ENCODE data around the gene RFNG. TPM values are rescaled to one million over a fixed set of nuclear protein-coding genes. Genes with fewer than 3 reads are reported as not detected.
A peak's percentile ranks its signal among the peaks of the same experiment; 100 is the strongest.

The RFNG gene
- total and polyA plus RNA-seq, 2 of the 4 experiments (the other 2 are of a cell fraction) = 6.8 to 47.3 TPM

GRCh38 chr17:82021107-82021899 lies 30.3 kb downstream of the RFNG start (continued):
- TF ChIP-seq CHD1 (IDR thresholded peaks at IDR 0.05; ENCODE audit: low read depth, low read length) (no peak), SMC3 (IDR thresholded peaks at IDR 0.05; ENCODE audit: low read depth, low read length) (peak; percentile 94)

DNA sequence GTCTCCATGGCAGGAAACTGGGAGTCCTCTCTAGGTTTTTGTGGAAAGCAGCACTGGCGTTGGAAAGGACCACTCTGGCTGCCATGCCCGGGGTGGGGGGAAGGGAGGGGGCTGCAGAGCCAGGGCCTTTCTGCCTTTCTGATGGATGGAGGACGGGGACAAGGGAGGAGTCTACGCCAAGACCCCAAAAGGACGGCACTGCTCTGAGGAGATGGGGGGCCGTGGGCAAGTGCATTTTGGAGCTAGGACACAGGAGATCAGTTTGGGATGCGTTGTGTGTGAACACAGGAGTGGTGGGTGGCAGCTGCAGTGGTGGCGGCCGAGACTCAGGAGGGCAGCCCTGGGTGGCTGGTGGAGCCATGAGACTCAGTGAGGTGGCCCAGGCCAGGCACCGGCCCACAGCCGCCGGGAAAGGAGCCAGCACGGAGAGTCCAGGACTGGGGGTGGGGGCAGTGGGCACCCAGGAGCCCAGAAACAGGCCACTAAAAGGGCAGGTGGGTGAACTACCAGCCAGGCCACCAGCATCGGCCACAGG lies 31.0 kb downstream of the RFNG start:
- in situ Hi-C loops (cut with MboI; ENCODE audit: low sequenced_read_pairs) = no loop called here
- H2BK20ac ChIP-seq (ENCODE audit: low read depth, low read length) = no peak overlapping the region
- H4K91ac ChIP-seq (ENCODE audit: insufficient read depth, low read depth, low read length) = no peak overlapping the region
- H2AFZ ChIP-seq (replicated peaks; ENCODE audit: low read length, poor library complexity) = peak overlapping the region; percentile 26
- no peaks in the 10 kb centered on the region for H3K9me3 ChIP-seq (ENCODE audit: control insufficient read depth, insufficient read depth, low read length)
- H3K27me3 ChIP-seq (ENCODE audit: control insufficient read depth, insufficient read depth, low read length) = no peaks in the 10 kb centered on the region
- intact Hi-C loops (cut with micrococcal nuclease) = loop anchor here (1.0 kb wide), 1 partner anchor 61 kb away; no protein-coding TSS in a partner anchor
- no peak overlapping the region for H2BK120ac ChIP-seq (ENCODE audit: low read depth, low read length)
- H3K27ac ChIP-seq (ENCODE audit: insufficient read depth, low read length) = no peak overlapping the region
- no peak overlapping the region for H3K4me3 ChIP-seq (ENCODE audit: insufficient read depth, low read depth, low read length)
- ChIA-PET CTCF (interaction anchor here (0.9 to 3.6 kb wide), 6 partner anchors 16 to 71 kb away, joined by 3 to 17 read pairs (median 4); partner anchors contain the start of genes DCXR and NOTUM), POLR2A (ENCODE audit: unreplicated experiment) (no interaction called here)
- H3K14ac ChIP-seq (replicated peaks; ENCODE audit: low read depth, low read length) = no peak overlapping the region
- dilution Hi-C loops (cut with HindIII; ENCODE audit: low sequenced_read_pairs, unreplicated experiment) = no loop called here
- H2BK5ac ChIP-seq (ENCODE audit: low read depth, low read length, poor library complexity, severe bottlenecking) = no peak overlapping the region
- no peak overlapping the region for H4K5ac ChIP-seq (ENCODE audit: low read depth, low read length)
- no peak overlapping the region for H3K23ac ChIP-seq (ENCODE audit: low read depth, low read length)
- 89% methylated on average over 12 of the region's 14 CpGs; no CpG with 5 or more reads in 1 of the 2 experiments for WGBS, 2 experiments (ENCODE audit: extremely low coverage in 2 of 2, insufficient read length in 1 of 2)
- TF ChIP-seq MAZ (IDR thresholded peaks at IDR 0.05; ENCODE audit: borderline replicate concordance, low read depth, low read length) = no peak
- TF ChIP-seq, protein P1, sequence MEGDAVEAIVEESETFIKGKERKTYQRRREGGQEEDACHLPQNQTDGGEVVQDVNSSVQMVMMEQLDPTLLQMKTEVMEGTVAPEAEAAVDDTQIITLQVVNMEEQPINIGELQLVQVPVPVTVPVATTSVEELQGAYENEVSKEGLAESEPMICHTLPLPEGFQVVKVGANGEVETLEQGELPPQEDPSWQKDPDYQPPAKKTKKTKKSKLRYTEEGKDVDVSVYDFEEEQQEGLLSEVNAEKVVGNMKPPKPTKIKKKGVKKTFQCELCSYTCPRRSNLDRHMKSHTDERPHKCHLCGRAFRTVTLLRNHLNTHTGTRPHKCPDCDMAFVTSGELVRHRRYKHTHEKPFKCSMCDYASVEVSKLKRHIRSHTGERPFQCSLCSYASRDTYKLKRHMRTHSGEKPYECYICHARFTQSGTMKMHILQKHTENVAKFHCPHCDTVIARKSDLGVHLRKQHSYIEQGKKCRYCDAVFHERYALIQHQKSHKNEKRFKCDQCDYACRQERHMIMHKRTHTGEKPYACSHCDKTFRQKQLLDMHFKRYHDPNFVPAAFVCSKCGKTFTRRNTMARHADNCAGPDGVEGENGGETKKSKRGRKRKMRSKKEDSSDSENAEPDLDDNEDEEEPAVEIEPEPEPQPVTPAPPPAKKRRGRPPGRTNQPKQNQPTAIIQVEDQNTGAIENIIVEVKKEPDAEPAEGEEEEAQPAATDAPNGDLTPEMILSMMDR (conservative IDR thresholded peaks at IDR 0.05; ENCODE audit: low read depth, low read length) = no peak
- no peak for TF ChIP-seq RCOR1 (IDR thresholded peaks at IDR 0.05; ENCODE audit: insufficient replicate concordance, low read length)
- TF ChIP-seq FOS (IDR thresholded peaks at IDR 0.05; ENCODE audit: low read depth, low read length) = no peak
- TF ChIP-seq, protein P2, sequence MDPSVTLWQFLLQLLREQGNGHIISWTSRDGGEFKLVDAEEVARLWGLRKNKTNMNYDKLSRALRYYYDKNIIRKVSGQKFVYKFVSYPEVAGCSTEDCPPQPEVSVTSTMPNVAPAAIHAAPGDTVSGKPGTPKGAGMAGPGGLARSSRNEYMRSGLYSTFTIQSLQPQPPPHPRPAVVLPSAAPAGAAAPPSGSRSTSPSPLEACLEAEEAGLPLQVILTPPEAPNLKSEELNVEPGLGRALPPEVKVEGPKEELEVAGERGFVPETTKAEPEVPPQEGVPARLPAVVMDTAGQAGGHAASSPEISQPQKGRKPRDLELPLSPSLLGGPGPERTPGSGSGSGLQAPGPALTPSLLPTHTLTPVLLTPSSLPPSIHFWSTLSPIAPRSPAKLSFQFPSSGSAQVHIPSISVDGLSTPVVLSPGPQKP (IDR thresholded peaks at IDR 0.05; ENCODE audit: borderline replicate concordance, low read depth, low read length) = no peak
- no peak for TF ChIP-seq MXI1 (IDR thresholded peaks at IDR 0.05; ENCODE audit: borderline replicate concordance, low read depth, low read length)
- no peak for TF ChIP-seq SMC3 (IDR thresholded peaks at IDR 0.05; ENCODE audit: low read depth, low read length)
- no peak for TF ChIP-seq RFX5 (IDR thresholded peaks at IDR 0.05; ENCODE audit: low read depth, low read length)
- no peak for TF ChIP-seq BHLHE40 (IDR thresholded peaks at IDR 0.05; ENCODE audit: low read depth, low read length)
- TF ChIP-seq MAFK (IDR thresholded peaks at IDR 0.05; ENCODE audit: low read depth, low read length) = no peak
- TF ChIP-seq RAD21 (IDR thresholded peaks at IDR 0.05; ENCODE audit: low read length) = no peak
- no peak for TF ChIP-seq POLR2A (IDR thresholded peaks at IDR 0.05; ENCODE audit: low read depth, low read length)
- H4K20me1 ChIP-seq (ENCODE audit: insufficient read depth, low read length) = peaks cover 24% of the 10 kb centered on the region
- H2AK9ac ChIP-seq (replicated peaks; ENCODE audit: low read depth, low read length, poor library complexity) = peak overlapping the region; percentile 97
- ATAC-seq (ENCODE audit: low read depth) (no peak), DNase-seq (no peak)
- H3K4me1 ChIP-seq (ENCODE audit: control insufficient read depth, insufficient read depth, low read length) = peaks cover 13% of the 10 kb centered on the region
- no peak overlapping the region for H3K18ac ChIP-seq (ENCODE audit: low read depth, low read length)
- H3K56ac ChIP-seq (ENCODE audit: extremely low read depth, insufficient read depth, low read length) = no peak overlapping the region
- H3K4me2 ChIP-seq (ENCODE audit: low read depth, low read length) = no peak overlapping the region
- H4K8ac ChIP-seq (ENCODE audit: low read depth in 2 of 2, low read length in 2 of 2) = no peak overlapping the region
- H3K79me1 ChIP-seq (ENCODE audit: low read depth in 1 of 2, low read length in 2 of 2) = peaks cover 12 to 46% of the 10 kb centered on the region in 2 experiments
- H2BK15ac ChIP-seq (ENCODE audit: low read depth, low read length) = no peak overlapping the region
- no TSS peak for BruUV-seq (replicated peaks)
- H2AK5ac ChIP-seq (ENCODE audit: low read depth, low read length) = peak overlapping the region; percentile 69; the same call in 1 of the 2 replicates
- no peak overlapping the region; the same call in 1 of the 2 replicates for H3K4ac ChIP-seq (ENCODE audit: low read depth, low read length)
- H3K9ac ChIP-seq (ENCODE audit: low read depth, low read length) = no peak overlapping the region
- no peaks in the 10 kb centered on the region for H3K9me1 ChIP-seq (ENCODE audit: insufficient read depth, low read length)
- H3K36me3 ChIP-seq (ENCODE audit: control insufficient read depth, insufficient read depth, low read length) = peaks cover 6% of the 10 kb centered on the region; the same call in 1 of the 2 replicates
